Mucosa of stomach (tissue), 1 donor: ENCODE data around the gene ARHGEF3.

Experiments
- H3K27me3 ChIP-seq: one replicate; pipeline ENCODE4 v1.7.0; 2013; ENCODE audit warnings: mild to moderate bottlenecking, low read length; ENCODE audit not compliant: control insufficient read depth, insufficient read depth
- H3K36me3 ChIP-seq: one replicate; pipeline ENCODE4 v1.7.0; 2013; ENCODE audit warnings: low read length; ENCODE audit not compliant: control insufficient read depth, insufficient read depth
- H3K4me1 ChIP-seq: one replicate; pipeline ENCODE4 v1.7.0; 2013; ENCODE audit warnings: mild to moderate bottlenecking, low read length; ENCODE audit not compliant: control insufficient read depth, insufficient read depth
- H3K4me3 ChIP-seq: one replicate; pipeline ENCODE4 v1.7.0; 2013; ENCODE audit warnings: low read length
- H3K9ac ChIP-seq: one replicate; pipeline ENCODE4 v1.7.0; 2013; ENCODE audit warnings: mild to moderate bottlenecking, low read length, moderate library complexity
- H3K9me3 ChIP-seq: one replicate; pipeline ENCODE4 v1.7.0; 2013; ENCODE audit warnings: mild to moderate bottlenecking, low read length, moderate library complexity; ENCODE audit not compliant: control insufficient read depth
- donor health status: Pancreatic carcinoma.

ARHGEF3 gene

DNA sequence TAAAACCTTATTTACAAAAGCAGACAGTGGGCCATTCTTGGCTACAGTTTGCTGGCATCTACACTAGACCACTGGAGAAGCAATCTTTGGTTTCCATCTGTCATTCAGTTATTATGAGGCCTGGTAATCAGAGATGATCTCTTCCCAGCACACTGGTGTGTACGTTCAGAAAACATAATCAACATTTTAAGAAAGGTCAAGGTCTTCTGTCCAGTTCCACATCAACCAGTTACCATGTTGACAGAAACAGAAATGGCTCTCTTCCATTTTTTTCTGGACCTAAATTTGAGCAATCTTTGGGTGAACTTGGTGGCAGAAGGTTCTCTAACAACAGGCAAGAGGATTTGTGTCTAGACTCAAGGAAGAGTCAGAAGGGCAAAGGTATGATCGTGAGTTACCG, 29.8 kb upstream of the ARHGEF3 start:
- H3K4me1 ChIP-seq = peaks cover 6% of the 10 kb centered on the region
- no peaks in the 10 kb centered on the region for H3K27me3 ChIP-seq
- H3K36me3 ChIP-seq = no peaks in the 10 kb centered on the region
- H3K9me3 ChIP-seq = no peaks in the 10 kb centered on the region
- no peak overlapping the region for H3K4me3 ChIP-seq
- H3K9ac ChIP-seq = no peak overlapping the region

DNA sequence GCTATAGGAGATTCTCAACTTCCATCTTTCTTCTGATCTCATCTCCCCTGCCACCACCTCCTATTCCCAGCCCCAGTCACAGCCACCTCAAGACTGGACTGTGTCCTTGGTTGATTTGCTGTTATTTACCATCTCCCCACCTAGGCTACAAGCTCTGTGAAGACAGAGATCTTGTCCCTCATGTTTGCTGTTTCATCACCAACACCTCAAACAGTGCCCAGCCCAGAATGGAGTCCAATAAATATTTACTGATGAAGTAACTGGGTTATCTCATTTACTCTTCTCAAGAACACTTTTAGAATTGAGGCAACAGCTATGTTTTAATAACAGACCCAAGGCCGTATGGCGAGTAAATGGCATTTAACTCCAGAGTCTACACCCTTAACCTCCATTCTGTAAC, 29.1 kb upstream of the ARHGEF3 start:
- no peaks in the 10 kb centered on the region for H3K9me3 ChIP-seq
- no peak overlapping the region for H3K9ac ChIP-seq
- no peaks in the 10 kb centered on the region for H3K27me3 ChIP-seq
- H3K36me3 ChIP-seq = no peaks in the 10 kb centered on the region
- H3K4me1 ChIP-seq = peaks cover 5% of the 10 kb centered on the region
- H3K4me3 ChIP-seq = no peak overlapping the region

- Histone ChIP-seq H3K4me1 (peaks cover 4% of the 10 kb centered on the region), H3K36me3 (no peaks in the 10 kb centered on the region), H3K27me3 (no peaks in the 10 kb centered on the region), H3K4me3 (no peak overlapping the region), H3K9me3 (no peaks in the 10 kb centered on the region), H3K9ac (no peak overlapping the region)
Measured at GRCh38 chr3:56829533-56829932, 27.8 kb upstream of the ARHGEF3 start.

DNA sequence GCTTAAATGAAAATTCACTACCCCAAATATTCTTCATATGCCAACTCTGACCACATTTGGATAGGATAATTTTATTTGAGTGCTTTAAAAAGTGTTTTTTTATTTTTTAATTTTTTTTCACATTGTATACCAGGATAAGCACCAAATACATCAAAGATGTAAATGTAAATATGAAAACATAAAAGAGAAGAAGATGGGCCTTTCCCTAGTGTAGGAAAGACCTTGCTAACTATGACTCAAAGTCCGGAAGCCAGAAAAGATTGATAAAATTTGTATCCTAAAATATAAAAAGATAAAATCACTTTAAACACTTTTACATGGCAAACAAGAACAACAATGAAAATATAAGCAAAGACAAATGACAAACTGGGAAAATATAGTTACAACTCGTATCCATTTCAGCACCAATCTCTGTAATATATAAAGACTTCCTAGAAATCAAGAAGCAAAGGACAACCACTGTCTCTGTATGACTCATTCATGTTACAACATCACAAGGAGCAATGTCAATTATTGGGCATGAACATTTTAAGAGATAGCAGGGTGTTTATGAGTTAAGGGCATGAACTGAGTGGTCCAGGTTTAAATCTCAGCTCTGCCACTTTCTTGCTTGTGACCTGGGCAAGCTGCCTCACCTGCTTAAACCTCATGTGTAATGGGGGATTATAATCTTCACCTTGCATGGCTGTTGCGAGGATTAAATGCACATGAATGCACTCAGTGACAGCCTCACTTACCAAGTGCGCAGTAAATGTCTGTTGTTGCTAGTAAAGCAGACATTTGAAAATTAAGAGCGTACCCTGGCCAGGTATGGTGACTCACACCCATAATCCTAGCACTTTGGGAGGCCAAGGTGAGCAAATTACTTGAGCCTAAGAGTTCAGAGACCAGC, 25.3 kb upstream of the ARHGEF3 start:
- Histone ChIP-seq H3K4me3 (no peak overlapping the region), H3K36me3 (no peaks in the 10 kb centered on the region), H3K4me1 (peaks cover 13% of the 10 kb centered on the region), H3K9ac (no peak overlapping the region), H3K9me3 (no peaks in the 10 kb centered on the region), H3K27me3 (no peaks in the 10 kb centered on the region)

GRCh38 chr3:56825567-56826438, 24.1 kb upstream of the ARHGEF3 start:
- Histone ChIP-seq H3K36me3 (no peaks in the 10 kb centered on the region), H3K4me3 (no peak overlapping the region), H3K27me3 (no peaks in the 10 kb centered on the region), H3K9ac (no peak overlapping the region), H3K9me3 (no peaks in the 10 kb centered on the region), H3K4me1 (peaks cover 13% of the 10 kb centered on the region)

- Histone ChIP-seq H3K4me3 (no peak overlapping the region), H3K9ac (no peak overlapping the region), H3K27me3 (no peaks in the 10 kb centered on the region), H3K9me3 (no peaks in the 10 kb centered on the region), H3K4me1 (peaks cover 17% of the 10 kb centered on the region), H3K36me3 (no peaks in the 10 kb centered on the region)
Measured at GRCh38 chr3:56823984-56824703, 22.4 kb upstream of the ARHGEF3 start.

GRCh38 chr3:56823421-56823926, 21.7 kb upstream of the ARHGEF3 start:
- H3K9me3 ChIP-seq = no peaks in the 10 kb centered on the region
- no peaks in the 10 kb centered on the region for H3K36me3 ChIP-seq
- H3K4me3 ChIP-seq = no peak overlapping the region
- no peaks in the 10 kb centered on the region for H3K27me3 ChIP-seq
- peaks cover 24% of the 10 kb centered on the region for H3K4me1 ChIP-seq
- H3K9ac ChIP-seq = no peak overlapping the region

- no peak overlapping the region for H3K9ac ChIP-seq
- H3K4me3 ChIP-seq = no peak overlapping the region
- H3K9me3 ChIP-seq = no peaks in the 10 kb centered on the region
- no peaks in the 10 kb centered on the region for H3K27me3 ChIP-seq
- peaks cover 25% of the 10 kb centered on the region for H3K4me1 ChIP-seq
- no peaks in the 10 kb centered on the region for H3K36me3 ChIP-seq
Measured at GRCh38 chr3:56822501-56822900, 20.8 kb upstream of the ARHGEF3 start.

DNA sequence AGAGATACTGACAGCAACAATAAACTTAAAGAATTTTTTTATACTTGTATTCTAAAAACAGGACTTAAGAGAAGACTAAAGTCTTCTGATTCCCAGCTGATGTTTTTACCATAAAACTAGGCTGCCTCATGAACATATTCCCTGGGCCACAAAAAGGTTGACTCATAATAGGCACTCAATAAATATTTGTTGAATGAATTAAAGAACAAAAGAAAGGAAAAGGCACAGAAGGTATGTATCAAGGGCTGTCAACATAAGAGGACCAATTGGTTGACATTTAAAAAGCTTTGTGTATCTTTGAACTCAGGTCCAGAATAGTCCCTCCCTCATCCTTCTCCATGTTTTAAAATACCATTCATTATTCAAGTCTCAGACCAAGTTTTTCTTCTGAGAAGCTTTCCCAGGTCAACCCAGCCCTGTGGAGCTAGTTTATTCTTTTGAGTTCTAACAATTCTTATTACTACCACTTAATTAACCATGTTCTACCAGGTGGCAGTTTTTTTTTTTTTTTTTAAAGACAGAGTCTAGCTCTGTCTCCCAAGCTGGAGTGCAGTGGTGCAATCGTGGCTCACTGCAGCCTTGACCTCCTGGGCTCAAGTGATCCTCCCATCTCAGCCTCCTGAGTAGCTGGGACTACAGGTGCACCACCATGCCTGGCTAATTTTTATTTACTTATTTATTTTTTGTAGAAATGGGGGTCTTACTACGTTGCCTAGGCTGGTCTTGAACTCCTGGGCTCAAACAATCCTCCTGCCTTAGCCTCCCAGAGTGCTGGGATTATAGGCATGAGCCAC, 17.5 kb upstream of the ARHGEF3 start:
- H3K4me1 ChIP-seq = peaks cover 18% of the 10 kb centered on the region

GRCh38 chr3:56818156-56818985, 16.6 kb upstream of the ARHGEF3 start:
- peaks cover 11% of the 10 kb centered on the region for H3K4me1 ChIP-seq
- H3K9ac ChIP-seq = no peak overlapping the region
- H3K4me3 ChIP-seq = no peak overlapping the region
- no peaks in the 10 kb centered on the region for H3K27me3 ChIP-seq
- no peaks in the 10 kb centered on the region for H3K9me3 ChIP-seq
- H3K36me3 ChIP-seq = no peaks in the 10 kb centered on the region

More for the DNA sequence above, 17.5 kb upstream of the ARHGEF3 start:
- no peak overlapping the region for H3K9ac ChIP-seq
- H3K27me3 ChIP-seq = no peaks in the 10 kb centered on the region
- H3K36me3 ChIP-seq = no peaks in the 10 kb centered on the region
- H3K4me3 ChIP-seq = no peak overlapping the region
- no peaks in the 10 kb centered on the region for H3K9me3 ChIP-seq
